ENCODE results near the gene ZNF646.
A peak's percentile ranks its signal among the peaks of the same experiment; 100 is the strongest.

The ZNF646 gene, protein sequence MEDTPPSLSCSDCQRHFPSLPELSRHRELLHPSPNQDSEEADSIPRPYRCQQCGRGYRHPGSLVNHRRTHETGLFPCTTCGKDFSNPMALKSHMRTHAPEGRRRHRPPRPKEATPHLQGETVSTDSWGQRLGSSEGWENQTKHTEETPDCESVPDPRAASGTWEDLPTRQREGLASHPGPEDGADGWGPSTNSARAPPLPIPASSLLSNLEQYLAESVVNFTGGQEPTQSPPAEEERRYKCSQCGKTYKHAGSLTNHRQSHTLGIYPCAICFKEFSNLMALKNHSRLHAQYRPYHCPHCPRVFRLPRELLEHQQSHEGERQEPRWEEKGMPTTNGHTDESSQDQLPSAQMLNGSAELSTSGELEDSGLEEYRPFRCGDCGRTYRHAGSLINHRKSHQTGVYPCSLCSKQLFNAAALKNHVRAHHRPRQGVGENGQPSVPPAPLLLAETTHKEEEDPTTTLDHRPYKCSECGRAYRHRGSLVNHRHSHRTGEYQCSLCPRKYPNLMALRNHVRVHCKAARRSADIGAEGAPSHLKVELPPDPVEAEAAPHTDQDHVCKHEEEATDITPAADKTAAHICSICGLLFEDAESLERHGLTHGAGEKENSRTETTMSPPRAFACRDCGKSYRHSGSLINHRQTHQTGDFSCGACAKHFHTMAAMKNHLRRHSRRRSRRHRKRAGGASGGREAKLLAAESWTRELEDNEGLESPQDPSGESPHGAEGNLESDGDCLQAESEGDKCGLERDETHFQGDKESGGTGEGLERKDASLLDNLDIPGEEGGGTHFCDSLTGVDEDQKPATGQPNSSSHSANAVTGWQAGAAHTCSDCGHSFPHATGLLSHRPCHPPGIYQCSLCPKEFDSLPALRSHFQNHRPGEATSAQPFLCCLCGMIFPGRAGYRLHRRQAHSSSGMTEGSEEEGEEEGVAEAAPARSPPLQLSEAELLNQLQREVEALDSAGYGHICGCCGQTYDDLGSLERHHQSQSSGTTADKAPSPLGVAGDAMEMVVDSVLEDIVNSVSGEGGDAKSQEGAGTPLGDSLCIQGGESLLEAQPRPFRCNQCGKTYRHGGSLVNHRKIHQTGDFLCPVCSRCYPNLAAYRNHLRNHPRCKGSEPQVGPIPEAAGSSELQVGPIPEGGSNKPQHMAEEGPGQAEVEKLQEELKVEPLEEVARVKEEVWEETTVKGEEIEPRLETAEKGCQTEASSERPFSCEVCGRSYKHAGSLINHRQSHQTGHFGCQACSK (N-terminal part only)

DNA sequence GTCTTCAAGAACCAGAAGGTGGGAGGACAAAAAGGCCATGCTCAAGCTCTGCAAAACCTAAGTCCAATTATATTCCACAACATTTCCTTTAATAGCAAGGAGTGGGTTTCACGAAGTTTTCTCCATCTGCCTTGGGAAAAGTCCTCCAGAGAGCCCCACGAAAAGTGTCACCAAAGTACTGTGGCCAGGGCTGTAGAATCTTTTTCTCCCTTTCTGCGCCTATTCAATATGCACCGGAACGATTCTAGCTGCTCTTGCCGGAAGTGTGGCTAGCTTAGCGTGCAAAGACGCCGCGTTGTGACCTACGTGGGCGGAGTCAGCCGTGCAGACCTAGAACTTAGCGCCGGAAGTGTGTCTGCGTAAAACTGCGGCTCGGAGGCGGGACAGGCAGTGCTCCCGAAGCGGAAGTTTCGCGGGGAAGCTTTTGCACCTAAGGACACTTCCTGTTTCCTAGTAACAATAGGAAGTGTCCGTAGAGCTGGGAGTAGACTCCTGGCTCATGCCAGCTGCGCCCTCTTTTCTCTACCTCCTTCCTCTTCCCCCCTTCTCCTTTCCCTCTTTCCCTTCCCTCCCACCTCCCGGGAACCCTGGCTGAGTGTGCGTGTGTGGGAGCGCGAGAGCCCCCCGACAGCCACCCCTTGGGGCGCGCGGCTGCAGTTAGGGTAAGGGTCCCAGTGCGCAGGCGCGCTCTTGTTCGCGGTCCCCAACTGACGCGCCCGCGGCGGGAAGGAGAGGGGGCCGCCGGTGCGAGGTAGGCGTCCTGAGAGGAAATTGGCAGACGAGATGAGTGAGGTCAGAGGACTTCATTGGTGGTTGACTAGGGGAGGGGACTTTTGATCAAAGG is at the start of gene ZNF646, which contains the start of gene ZNF668:
ZNF646 (plus strand) TSS at position 453 of the 844 bp plus-strand sequence. CDS start 1,903 bp downstream, outside the sequence.
ZNF668 (minus strand) TSS at position 271 of the 844 bp plus-strand sequence. CDS start 9,781 bp downstream, outside the sequence.
- peak within 1 kb of the TSS; percentile 92 to 98 (median 95) for H3K9ac ChIP-seq
- no peak for TF ChIP-seq Cebpa-rat (IDR thresholded peaks at IDR 0.05)
- no peaks in the 10 kb centered on the region for H3K27me3 ChIP-seq
- H4K20me1 ChIP-seq: peaks cover 24 to 77% (median 45%) of the 10 kb centered on the region in 11 experiments; a peak in 21 of 22 replicates
- no peaks in the 10 kb centered on the region for H3K9me3 ChIP-seq (replicated peaks in 1 of 11)
- H3K27ac ChIP-seq: peak within 1 kb of the TSS; percentile 91 to 98 (median 95)
- H3K36me3 ChIP-seq: peaks cover 32 to 47% (median 35%) of the 10 kb centered on the region in 11 experiments
- H3K4me3 ChIP-seq: peak within 1 kb of the TSS; percentile 77 to 96 (median 84)
- H3K4me1 ChIP-seq: peaks cover 29 to 45% (median 39%) of the 10 kb centered on the region in 10 experiments
- H3K4me2 ChIP-seq: peak within 1 kb of the TSS; percentile 89 to 98 (median 93)

DNA sequence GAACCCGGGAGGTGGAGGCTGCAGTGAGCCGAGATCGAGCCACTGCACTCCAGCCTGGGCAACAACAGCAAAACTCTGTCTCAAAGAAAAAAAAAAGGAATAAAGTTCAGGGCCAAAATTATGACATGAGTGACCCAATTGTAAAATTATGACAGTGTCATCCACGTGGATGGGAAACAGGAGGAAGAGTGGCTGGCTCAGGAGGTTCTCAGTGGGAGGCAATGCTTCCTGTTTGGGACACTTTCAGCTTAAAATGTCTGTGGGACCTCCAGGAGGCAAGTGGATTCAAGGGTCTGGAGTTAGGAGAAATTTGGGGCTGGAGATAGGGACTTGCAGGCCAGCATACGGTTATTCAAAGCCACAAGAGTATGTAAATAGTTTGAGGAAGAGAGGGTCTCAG is 48.9 kb upstream of the ZNF646 start:
- Histone ChIP-seq H3K4me3 (no peak overlapping the region), H3K9ac (peak overlapping the region in 7 of 11 experiments; percentile 0 to 69 (median 33); a peak in 8 of 22 replicates), H4K20me1 (no peaks in the 10 kb centered on the region), H3K9me3 (replicated peaks in 1 of 11) (peaks cover 0 to 5% (median 0%) of the 10 kb centered on the region in 11 experiments; a peak in 2 of 22 replicates), H3K4me2 (peak overlapping the region; percentile 34 to 78 (median 61)), H3K27ac (peak overlapping the region in 9 of 11 experiments; percentile 2 to 81 (median 44); a peak in 10 of 22 replicates), H3K4me1 (peaks cover 14 to 55% (median 21%) of the 10 kb centered on the region in 10 experiments), H3K36me3 (no peaks in the 10 kb centered on the region), H3K27me3 (no peaks in the 10 kb centered on the region)
- no peak for TF ChIP-seq Cebpa-rat (IDR thresholded peaks at IDR 0.05)

DNA sequence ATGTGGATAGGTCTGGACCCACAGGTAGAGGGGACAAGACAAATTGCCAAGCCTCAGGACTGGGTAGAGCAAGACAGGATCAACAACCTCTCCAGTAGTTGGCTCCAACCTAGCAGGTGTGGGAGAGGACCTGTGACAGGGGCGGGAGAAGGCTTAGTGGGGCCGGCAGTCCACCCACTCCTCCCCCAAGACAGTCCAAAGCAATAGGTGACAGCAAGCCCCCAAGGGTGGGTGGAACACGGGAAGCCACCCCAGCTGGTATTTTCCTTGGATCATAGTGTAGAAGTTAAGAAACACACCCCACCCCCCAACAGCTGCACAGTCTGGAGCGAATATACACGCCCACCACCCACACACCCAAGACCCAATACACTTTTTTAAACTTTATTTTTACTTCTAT is 45.0 kb upstream of the ZNF646 start:
- Histone ChIP-seq H3K27me3 (no peaks in the 10 kb centered on the region), H3K4me3 (no peak overlapping the region), H3K9me3 (replicated peaks in 1 of 11) (no peaks in the 10 kb centered on the region), H3K4me1 (peaks cover 25 to 64% (median 30%) of the 10 kb centered on the region in 10 experiments), H3K4me2 (no peak overlapping the region), H4K20me1 (peaks cover under 1 to 3% (median 1%) of the 10 kb centered on the region in 11 experiments; a peak in 17 of 22 replicates), H3K9ac (peak overlapping the region in 1 of 11 experiments; percentile 2; a peak in 1 of 22 replicates), H3K27ac (no peak overlapping the region; a peak in 1 of 22 replicates), H3K36me3 (peaks cover 0 to under 1% (median 0%) of the 10 kb centered on the region in 11 experiments; a peak in 1 of 22 replicates)
- no peak for TF ChIP-seq Cebpa-rat (IDR thresholded peaks at IDR 0.05)

DNA sequence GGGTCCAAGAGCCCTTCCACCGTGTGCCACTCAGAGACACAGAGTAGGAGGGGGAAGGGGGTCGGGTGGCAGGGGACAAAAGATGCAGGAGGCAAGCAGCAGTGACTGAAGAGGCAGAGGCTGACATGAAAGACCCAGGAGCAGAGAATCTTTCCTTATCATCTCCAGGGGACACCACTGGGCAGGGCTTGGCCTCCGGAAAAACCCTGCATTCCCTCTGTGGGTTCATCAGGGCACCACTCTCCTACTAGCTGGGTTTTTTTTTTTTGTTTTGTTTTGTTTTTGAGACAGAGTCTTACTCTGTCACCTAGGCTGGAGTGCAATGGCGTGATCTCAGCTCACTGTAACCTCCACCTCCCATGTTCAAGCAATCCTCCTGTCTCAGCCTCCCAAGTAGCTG is 42.9 kb upstream of the ZNF646 start:
- Histone ChIP-seq H3K36me3 (peaks cover 11 to 20% (median 19%) of the 10 kb centered on the region in 11 experiments; a peak in 19 of 22 replicates), H4K20me1 (peaks cover 7 to 22% (median 10%) of the 10 kb centered on the region in 11 experiments; a peak in 18 of 22 replicates), H3K9ac (peak overlapping the region in 2 of 11 experiments; percentile 95 to 96; a peak in 4 of 22 replicates), H3K9me3 (replicated peaks in 1 of 11) (no peaks in the 10 kb centered on the region), H3K27me3 (no peaks in the 10 kb centered on the region), H3K4me3 (no peak overlapping the region), H3K27ac (peak overlapping the region in 3 of 11 experiments; percentile 99; a peak in 5 of 22 replicates), H3K4me2 (peak overlapping the region in 3 of 11 experiments; percentile 90 to 93 (median 91); a peak in 6 of 22 replicates), H3K4me1 (peaks cover 19 to 64% (median 31%) of the 10 kb centered on the region in 10 experiments)
- TF ChIP-seq Cebpa-rat (IDR thresholded peaks at IDR 0.05): no peak

DNA sequence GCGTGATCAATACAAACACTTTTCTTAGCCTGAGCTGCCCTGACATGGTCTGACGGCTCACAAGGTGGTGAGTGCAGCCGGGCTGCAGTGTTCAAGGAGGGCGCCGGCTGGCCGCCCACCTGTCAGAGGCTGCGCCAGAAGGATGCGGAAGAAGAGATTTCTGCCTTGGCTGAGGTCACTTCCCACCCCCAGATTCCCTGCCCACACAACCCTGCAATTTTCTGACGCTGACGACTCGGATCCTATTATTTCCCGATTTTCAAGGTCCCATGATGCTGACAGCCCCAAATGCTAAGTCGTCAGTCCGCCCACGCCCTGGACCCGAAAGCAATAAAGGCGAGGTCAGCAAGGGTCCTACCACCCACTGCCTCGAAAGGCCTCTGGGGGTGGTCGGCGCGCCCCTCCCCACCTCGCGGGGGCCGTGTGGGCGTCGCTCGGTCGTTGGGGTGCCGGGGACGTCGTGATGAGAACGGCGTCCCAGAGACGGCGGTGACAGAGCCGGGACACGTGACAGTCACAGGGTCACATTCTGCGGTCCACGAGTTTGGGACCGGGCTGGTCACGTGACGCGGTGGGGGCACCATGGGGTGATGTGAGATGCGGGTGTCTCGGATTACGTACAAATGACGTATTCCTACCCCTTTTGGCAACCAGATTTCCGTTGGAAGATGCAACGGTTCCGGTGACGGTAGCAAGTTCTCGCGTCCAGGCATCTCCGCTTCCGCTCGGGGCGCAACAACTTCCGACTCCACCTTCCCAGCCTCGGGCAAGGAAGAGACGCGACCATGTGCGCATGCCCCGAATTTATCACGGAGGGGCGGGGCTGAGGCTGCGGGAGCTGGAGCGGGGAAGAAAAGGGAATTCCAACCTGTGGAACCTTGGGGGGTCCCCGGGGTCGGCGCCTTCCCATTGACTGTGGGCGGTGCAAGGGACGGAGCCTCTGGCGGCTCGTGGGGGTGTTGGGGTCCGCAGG is 41.2 kb upstream of the ZNF646 start, which contains the start of gene STX4:
STX4 (plus strand) TSS at position 823 of the 973 bp plus-strand sequence. CDS start 248 bp downstream, outside the sequence.
- H3K4me3 ChIP-seq: peak within 1 kb of the TSS; percentile 76 to 99 (median 98)

DNA sequence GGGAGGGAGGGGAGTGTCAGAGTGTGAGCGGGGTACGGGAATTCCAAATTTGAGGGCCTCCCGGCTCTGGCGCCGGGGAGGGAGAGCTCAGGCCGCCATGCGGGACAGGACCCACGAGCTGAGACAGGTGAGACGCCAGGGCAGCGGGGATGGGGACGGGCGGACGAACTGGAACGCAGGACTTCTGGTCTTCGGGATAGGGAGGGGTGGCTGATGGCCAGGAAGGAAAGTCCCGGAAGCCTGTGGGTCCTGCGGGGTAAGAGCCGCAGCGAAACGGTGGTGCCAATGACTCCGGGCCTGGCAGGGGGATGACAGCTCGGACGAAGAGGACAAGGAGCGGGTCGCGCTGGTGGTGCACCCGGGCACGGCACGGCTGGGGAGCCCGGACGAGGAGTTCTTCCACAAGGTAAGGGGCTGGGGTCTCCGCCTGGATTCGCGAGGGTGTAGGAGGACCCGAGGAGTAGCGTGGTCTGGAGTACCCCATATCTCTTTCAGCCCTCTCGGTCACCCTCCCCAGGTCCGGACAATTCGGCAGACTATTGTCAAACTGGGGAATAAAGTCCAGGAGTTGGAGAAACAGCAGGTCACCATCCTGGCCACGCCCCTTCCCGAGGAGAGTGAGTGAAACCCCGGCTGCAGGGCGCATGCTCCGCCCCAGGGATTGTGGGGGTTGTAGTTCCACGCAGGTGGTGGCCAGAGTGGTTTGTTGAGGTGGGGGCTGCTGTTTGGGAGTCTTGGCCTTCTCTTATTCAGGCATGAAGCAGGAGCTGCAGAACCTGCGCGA is 40.3 kb upstream of the ZNF646 start:
- H3K4me3 ChIP-seq: peak overlapping the region; percentile 76 to 99 (median 98)
- H3K9me3 ChIP-seq (replicated peaks in 1 of 11): no peaks in the 10 kb centered on the region

More for the DNA sequence above, 41.2 kb upstream of the ZNF646 start, which contains the start of gene STX4:
- peak within 1 kb of the TSS; percentile 91 to 99 (median 93) for H3K27ac ChIP-seq
- peak within 1 kb of the TSS; percentile 81 to 98 (median 89) for H3K4me2 ChIP-seq
- peak in 1 of 11 experiments; percentile 22; a peak in 1 of 22 replicates for TF ChIP-seq Cebpa-rat (IDR thresholded peaks at IDR 0.05)
- no peaks in the 10 kb centered on the region for H3K9me3 ChIP-seq (replicated peaks in 1 of 11)
- H3K4me1 ChIP-seq: peaks cover 14 to 68% (median 31%) of the 10 kb centered on the region in 10 experiments
- peak within 1 kb of the TSS; percentile 84 to 96 (median 89) for H3K9ac ChIP-seq
- H3K36me3 ChIP-seq: peaks cover 17 to 33% (median 26%) of the 10 kb centered on the region in 11 experiments; a peak in 20 of 22 replicates
- peaks cover 7 to 27% (median 11%) of the 10 kb centered on the region in 11 experiments; a peak in 18 of 22 replicates for H4K20me1 ChIP-seq
- no peaks in the 10 kb centered on the region for H3K27me3 ChIP-seq

More for the DNA sequence above, 40.3 kb upstream of the ZNF646 start:
- Histone ChIP-seq H3K27ac (peak overlapping the region; percentile 91 to 99 (median 93)), H3K36me3 (peaks cover 26 to 42% (median 35%) of the 10 kb centered on the region in 11 experiments; a peak in 21 of 22 replicates), H3K27me3 (no peaks in the 10 kb centered on the region), H3K4me1 (peaks cover 14 to 67% (median 31%) of the 10 kb centered on the region in 10 experiments), H3K9ac (peak overlapping the region; percentile 84 to 96 (median 89)), H3K4me2 (peak overlapping the region; percentile 81 to 98 (median 89)), H4K20me1 (peaks cover 7 to 36% (median 11%) of the 10 kb centered on the region in 11 experiments; a peak in 18 of 22 replicates)
- TF ChIP-seq Cebpa-rat (IDR thresholded peaks at IDR 0.05): no peak

Measured in BLaER1 treated with 17β-estradiol and CSF1 and Interleukin-3, amounts not matched to agents 10 nM and 100 nM (cell line).